ENCODE data around the gene PCK2.

DNA sequence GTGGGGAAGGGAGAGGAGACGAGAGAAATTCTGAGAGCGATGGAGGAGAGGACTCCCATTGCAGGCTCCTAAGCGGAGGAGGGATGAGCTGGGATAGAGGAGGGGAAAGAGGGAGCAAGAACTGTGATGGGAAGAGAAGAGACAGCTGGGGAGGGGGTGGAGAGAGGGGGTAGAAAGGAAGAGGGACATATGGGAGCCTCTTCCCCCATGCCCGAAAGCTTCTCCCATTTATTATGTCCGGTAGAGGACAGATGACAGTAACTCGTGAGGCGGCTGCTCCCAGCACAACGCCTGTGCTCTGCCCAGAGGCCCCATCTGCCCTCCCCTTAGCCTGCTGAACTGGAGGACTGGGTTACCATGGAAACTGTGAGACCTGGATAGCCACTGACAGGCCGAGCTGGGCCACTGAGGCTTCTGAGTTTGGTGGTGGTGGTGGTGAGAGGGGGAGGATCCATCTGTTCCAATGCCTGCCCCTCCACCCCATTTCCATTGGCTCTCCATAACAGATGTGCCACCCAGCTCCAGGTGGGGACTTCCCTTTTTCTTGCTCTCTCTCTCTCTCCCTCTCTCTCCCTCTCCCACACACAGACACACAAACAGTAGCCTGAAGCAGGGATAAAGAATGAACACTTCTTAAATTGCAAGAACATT, 14.5 kb upstream of the PCK2 start:
- TF ChIP-seq, protein P1, sequence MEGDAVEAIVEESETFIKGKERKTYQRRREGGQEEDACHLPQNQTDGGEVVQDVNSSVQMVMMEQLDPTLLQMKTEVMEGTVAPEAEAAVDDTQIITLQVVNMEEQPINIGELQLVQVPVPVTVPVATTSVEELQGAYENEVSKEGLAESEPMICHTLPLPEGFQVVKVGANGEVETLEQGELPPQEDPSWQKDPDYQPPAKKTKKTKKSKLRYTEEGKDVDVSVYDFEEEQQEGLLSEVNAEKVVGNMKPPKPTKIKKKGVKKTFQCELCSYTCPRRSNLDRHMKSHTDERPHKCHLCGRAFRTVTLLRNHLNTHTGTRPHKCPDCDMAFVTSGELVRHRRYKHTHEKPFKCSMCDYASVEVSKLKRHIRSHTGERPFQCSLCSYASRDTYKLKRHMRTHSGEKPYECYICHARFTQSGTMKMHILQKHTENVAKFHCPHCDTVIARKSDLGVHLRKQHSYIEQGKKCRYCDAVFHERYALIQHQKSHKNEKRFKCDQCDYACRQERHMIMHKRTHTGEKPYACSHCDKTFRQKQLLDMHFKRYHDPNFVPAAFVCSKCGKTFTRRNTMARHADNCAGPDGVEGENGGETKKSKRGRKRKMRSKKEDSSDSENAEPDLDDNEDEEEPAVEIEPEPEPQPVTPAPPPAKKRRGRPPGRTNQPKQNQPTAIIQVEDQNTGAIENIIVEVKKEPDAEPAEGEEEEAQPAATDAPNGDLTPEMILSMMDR (IDR thresholded peaks at IDR 0.05): no peak
- TF ChIP-seq POLR2A (IDR thresholded peaks at IDR 0.05): no peak

All from testis (tissue), 2 donors.